GM08714 (cell line): ENCODE data around the gene CDC5L.

Experiments
- H3K4me3 ChIP-seq: fragments of 200-500 bp; sonication (Bioruptor generic); 2 replicates; pipeline ENCODE4 v1.5.1; 2014; ENCODE audit warnings: mild to moderate bottlenecking, low read length, inconsistent platforms
- ZNF274 ChIP-seq: IDR thresholded peaks from 2 replicates; pipeline ENCODE4 v1.6.1; 2012; ENCODE audit warnings: mild to moderate bottlenecking, low read depth, low read length

The CDC5L gene

DNA sequence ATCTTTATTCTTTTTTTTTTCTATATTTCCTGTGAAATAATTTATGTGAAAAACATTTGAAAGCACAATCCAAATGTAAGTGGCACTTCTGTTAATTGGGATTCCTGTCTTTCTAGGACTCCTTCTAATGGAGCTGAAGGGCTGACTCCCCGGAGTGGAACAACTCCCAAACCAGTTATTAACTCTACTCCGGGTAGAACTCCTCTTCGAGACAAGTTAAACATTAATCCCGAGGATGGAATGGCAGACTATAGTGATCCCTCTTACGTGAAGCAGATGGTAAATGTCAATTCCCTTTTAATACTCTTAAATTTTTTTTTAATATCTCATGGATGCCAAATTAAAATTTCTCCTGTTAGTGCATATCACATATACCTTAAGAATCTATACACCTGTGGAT, 35.0 kb downstream of the CDC5L start:
- H3K4me3 ChIP-seq: no peak overlapping the region
- TF ChIP-seq ZNF274: no peak

DNA sequence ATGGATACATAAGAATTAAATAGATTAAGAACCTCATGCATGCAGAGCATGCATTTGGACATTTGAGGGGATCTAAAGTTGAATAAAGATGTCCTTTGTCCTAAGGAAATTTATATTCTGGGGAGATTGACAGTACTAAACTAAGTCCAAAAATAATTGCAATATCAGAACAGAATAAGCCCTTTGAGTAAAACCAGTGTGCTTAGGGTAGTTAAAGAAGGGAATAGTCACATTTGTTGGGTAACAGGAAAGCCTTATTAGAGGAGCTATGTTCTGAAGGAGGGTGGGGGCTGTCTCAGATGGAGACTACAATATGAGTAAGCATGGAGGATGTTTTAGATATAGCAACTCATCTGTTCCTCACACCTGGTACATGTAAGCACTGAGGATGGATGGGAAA, 35.8 kb downstream of the CDC5L start:
- H3K4me3 ChIP-seq: no peak overlapping the region

DNA sequence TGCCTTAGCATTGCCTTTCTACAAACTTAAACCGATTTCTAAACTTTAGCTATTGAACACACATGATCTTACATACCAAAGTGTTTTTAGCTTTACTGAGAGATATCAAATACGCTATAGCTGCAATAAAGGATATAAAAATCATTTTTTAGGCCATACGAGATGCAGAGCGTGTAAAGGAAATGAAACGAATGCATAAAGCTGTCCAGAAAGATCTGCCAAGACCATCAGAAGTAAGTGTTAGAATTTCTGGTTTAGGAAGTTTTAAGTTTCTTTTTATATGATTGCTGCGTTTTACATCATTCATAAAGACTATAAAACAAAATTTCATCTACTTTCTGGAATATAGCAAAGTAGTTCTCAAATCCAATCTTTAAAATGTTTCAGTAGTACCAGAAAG, 38.4 kb downstream of the CDC5L start:
- no peak for TF ChIP-seq ZNF274
- H3K4me3 ChIP-seq: no peak overlapping the region

More for the DNA sequence above, 35.8 kb downstream of the CDC5L start:
- TF ChIP-seq ZNF274: no peak

- H3K4me3 ChIP-seq: no peak overlapping the region
- TF ChIP-seq ZNF274: no peak
These were observed 41.2 kb downstream of the CDC5L start for GRCh38 chr6:44428682-44429081.

GRCh38 chr6:44430326-44430725, 42.8 kb downstream of the CDC5L start:
- no peak overlapping the region for H3K4me3 ChIP-seq
- TF ChIP-seq ZNF274: no peak

GRCh38 chr6:44431118-44431725, 43.7 kb downstream of the CDC5L start:
- H3K4me3 ChIP-seq: no peak overlapping the region
- no peak for TF ChIP-seq ZNF274

DNA sequence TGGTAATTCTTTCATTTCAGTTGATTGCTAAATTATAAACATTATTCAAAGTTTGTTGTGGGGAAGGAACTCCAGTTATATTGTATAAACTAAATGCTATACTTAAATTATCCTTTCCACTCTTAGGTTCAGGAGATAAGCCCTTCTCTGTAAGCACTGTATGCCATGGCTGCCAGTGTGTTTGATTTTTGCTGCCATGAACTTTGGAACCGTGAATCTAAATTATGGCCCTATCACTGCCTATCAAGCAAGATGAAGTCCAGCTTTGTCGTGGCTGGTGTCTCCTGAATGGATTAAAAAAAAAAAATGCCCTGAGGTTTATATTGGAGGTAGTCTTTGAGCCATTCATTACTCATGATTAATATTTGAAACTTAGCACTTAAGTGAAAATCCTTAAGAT, 44.7 kb downstream of the CDC5L start:
- TF ChIP-seq ZNF274: no peak
- H3K4me3 ChIP-seq: no peak overlapping the region

- no peak overlapping the region for H3K4me3 ChIP-seq
- no peak for TF ChIP-seq ZNF274
These were observed 45.2 kb downstream of the CDC5L start for GRCh38 chr6:44432726-44433125.

- no peak overlapping the region for H3K4me3 ChIP-seq
- TF ChIP-seq ZNF274: no peak
These were observed 48.0 kb downstream of the CDC5L start for GRCh38 chr6:44435500-44435899.

GRCh38 chr6:44438827-44439226, 51.3 kb downstream of the CDC5L start:
- no peak for TF ChIP-seq ZNF274
- no peak overlapping the region for H3K4me3 ChIP-seq

DNA sequence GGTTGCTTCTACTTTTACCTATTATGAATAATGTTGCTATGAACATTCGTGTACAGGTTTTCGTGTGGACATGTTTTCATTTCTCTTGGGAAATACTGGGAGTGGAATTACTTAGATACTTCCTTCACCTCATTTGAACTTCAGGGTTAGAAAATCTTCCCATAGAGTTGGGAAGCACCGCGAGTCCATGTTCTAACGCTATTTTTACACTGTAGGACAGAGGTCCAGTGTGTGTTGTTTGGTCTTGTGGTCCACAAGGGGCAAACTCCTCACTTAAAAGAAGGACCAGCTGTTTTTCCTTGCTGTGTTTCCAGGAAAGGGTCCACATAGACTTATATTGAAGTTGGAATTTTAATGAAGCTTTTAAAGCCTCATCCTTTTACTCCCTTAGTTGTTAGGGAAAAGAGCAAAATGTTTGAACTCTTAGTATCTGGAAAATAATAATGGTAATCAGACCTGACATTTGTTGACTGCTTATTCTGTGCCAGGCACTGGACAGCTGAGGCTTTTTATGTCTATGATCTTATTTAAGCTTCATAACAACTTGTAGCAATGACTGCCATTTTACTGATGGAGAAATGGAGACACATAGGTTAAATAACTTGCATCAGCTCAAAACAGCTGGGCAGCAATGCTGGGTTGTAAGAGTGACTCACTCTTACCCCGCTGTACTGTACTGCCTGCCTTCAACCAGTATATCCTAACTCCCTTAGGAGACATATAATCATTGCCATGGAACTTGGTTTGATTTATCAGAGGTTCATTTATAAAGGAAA, 52.0 kb downstream of the CDC5L start:
- no peak overlapping the region for H3K4me3 ChIP-seq
- no peak for TF ChIP-seq ZNF274

GRCh38 chr6:44441091-44441855, 53.8 kb downstream of the CDC5L start:
- H3K4me3 ChIP-seq: no peak overlapping the region
- no peak for TF ChIP-seq ZNF274

GRCh38 chr6:44442236-44442635, 54.7 kb downstream of the CDC5L start:
- H3K4me3 ChIP-seq: no peak overlapping the region
- TF ChIP-seq ZNF274: no peak

DNA sequence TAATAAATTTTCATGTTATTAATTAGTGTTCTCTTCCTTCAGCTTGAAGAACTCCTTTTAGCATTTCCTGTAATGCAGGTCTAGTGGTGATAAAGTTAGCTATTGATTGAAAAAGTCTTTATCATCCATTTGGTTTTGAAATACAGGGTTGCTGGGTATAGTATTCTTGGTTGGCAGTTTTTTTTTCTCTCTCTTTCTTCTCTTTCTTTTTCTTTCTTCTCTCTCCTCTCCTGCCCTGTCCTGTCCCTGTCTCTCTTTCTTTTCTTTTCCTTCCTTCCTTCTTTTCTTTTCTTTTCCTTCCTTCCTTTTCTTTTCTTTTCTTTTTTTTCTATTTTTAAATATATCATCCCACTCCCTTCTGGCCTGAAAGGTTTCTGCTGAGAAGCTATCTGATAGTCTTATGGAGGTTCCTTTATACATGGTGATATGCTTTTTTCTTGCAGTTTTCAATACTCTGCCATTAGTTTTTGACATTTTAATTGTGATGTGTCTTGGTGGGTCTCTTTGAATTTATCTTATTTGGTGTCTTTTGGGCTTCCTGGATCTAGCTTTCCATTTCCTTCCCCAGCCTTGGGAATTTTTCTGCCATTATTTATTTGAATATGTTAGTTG, 55.4 kb downstream of the CDC5L start:
- no peak for TF ChIP-seq ZNF274
- H3K4me3 ChIP-seq: no peak overlapping the region
